Cerebellar nuclear complex (tissue), 1 donor: Measurements from ENCODE around the gene SH3TC1.

Source experiments
- DNase-seq, 2 experiments: peaks; one replicate each; lab custom pipeline; 2025; lab: John Stamatoyannopoulos, UW

The SH3TC1 gene

DNA sequence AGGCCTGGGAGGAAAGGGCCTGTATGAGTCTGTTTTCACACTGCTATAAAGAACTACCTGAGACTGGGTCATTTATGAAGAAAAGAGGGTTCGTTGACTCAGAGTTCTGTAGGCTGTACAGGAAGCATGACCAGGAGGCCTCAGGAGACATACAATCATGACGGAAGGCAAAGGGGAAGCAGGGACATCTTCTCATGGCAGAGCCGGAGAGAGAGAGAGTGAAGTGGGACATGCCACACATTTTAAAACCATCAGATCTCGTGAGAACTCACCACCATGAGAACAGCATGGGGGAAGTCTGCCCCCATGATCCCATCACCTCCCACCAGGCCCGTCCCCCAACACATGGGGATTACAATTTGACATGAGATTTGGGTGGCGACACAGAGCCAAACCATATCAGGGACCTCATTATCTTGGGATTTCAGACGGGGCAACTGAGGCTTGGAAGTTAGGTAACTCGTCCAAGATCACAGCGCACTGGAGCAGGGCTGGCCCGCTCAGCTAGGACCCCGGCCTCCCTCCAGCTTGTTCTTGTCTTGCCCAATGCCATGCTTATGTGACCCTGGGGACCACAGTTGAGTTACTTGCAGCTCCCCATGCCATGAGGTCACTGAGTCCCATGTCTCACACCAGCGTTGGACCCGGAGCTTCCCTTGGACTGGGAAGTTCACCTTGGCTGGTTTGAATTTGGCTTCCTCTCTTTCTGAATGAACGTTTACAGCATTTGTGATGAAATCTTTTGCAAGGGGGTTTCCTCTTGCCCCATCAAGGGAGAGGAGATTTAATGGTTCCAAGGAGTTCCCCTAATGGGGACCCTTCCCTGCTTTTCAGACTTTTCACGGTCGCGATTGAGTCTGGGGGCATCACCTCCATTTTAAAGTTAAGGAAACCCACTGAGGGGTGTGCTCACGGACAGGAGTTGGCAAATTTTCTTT is 88.5 kb downstream of the SH3TC1 start:
- DNase-seq, result no peak

DNA sequence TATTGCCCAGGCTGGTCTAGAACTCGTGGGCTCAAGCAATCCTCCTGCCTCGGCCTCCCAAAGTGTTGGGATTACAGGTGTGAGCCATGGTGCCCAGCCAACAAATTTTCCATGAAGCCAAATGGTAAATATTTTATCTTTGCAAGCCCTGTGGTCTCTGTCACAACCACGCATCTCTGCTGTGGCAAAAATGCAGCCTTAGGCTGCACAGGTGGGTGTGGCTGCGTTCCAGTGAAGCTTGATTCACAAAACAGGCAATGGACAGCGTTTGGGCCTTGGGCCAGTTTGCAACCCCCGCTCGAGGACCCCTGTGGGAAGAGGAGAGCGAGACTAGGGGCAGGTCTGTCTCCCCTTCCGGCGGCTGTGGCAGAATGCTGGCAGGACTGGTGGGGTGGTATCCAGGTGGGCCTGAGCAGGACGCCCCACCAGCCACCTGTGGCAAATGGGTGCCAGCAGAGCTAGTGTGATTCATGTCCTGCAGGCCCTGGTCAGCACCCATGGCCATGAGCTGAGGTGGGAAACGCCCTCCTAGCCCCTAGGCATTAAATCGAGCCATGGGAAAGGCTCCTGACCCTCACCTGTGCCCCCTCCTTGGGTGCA is 90.2 kb downstream of the SH3TC1 start:
- DNase-seq, result no peak

DNA sequence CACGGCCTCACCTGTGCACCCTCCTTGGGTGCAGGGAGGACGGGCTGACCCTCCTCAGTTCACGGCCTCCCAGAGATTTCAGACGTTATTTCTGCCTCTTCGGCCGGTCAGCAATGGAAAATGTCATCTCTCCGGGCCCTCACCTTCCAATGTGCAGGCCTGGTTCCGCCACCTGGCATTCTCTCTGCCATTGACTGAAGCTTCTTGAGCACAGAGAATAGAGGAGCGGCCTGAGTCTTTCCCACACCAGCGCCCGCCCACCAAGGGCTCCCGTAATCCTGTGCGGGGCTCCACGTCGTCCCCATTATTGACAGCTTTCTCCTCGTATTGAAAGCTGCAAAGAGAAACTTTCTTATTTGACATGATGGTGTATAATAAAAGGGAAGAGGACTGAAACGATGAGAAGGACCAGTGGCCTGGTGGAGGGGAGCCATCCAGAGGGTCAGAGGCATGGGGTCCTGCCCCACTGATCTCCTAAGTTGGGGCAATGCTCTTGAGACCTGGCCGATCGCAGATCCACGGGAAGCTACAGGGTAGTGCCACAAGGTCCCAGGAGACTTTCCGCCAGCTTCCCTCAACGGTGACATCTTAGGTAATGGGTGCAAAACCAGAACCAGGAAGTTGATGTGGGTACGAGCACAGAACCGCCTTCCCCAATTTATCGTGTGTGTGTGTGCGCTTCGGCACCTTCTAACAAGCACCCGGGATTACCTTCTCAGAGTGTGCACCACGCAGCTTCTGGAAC is 91.0 kb downstream of the SH3TC1 start:
- no peak for DNase-seq

DNA sequence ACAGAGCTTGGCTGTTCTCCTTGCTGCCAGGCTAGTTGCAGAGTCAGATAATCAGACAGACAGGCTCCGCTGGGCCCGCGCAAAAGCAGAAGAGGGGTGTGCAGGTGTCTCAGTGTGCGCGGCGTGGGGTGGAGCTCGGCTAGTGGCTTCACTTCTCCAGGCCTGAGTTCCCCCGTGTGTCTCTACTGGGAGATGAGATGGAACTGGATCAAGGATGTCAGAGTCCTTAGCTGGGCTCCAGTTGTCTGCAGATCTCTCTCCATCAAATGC is 91.5 kb downstream of the SH3TC1 start:
- DNase-seq, result no peak
